Breast epithelium (tissue), 3 donors: ENCODE results near the gene CDR2L.

Source experiments
- CTCF ChIP-seq, 3 donors: fragments of 450-650 bp; IDR thresholded peaks; one replicate each; pipeline ENCODE4 v1.5.1; 2016 to 2017; ENCODE audit warnings: antibody characterized with exemption in 3 of 3, mild to moderate bottlenecking in 3 of 3, moderate library complexity in 3 of 3
- POLR2A ChIP-seq: fragments of 450-650 bp; IDR thresholded peaks from one replicate; pipeline ENCODE4 v1.6.1; 2016; ENCODE audit warnings: antibody characterized with exemption, mild to moderate bottlenecking, moderate library complexity

GRCh38 chr17:75010683-75011400 lies 23.4 kb downstream of the CDR2L start:
- peak in 1 of 3 donors; percentile 22 for TF ChIP-seq CTCF (IDR thresholded peaks at IDR 0.05)
- TF ChIP-seq POLR2A = no peak
